Ishikawa (cell line): ENCODE measurements around the gene CPNE4.

Experiments used
- CREB1 ChIP-seq: IDR thresholded peaks from 2 replicates; pipeline ENCODE4 v1.6.1; 2012; ENCODE audit warnings: low read depth
- EP300 ChIP-seq: IDR thresholded peaks from 2 replicates; pipeline ENCODE4 v1.6.1; 2012; ENCODE audit warnings: borderline replicate concordance
- FOXM1 ChIP-seq: IDR thresholded peaks from 2 replicates; pipeline ENCODE4 v1.6.1; 2012; ENCODE audit warnings: low read depth, borderline replicate concordance
- RAD21 ChIP-seq: IDR thresholded peaks from 2 replicates; pipeline ENCODE4 v1.6.1; 2012; ENCODE audit warnings: low read depth
- REST ChIP-seq: IDR thresholded peaks from 2 replicates; pipeline ENCODE4 v1.6.1; 2012; ENCODE audit warnings: low read depth, mild to moderate bottlenecking

DNA sequence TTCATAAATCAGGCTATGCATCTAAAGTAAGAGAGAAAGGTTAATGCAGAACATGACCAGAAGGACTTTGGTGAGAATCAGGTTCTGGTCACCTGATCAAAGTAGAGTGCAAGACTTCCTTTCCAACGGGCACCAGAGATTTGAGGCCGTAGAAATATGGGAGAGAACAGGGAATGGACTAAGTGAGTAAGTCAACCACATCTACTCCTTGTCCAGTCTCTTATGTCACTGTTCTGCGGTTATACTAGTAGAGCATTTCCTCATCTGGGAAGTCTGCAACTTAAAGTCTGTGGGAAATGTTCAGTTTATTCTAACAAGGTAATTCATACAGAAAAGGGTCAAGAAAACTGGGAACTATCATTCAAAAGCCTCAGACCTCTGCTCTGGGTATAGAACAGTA, 232.8 kb downstream of the CPNE4 start:
- TF ChIP-seq FOXM1 (no peak), EP300 (no peak), CREB1 (no peak), RAD21 (no peak), REST (no peak)
